CD1c-positive myeloid dendritic cell (primary cell): Measurements from ENCODE around the gene MUC5B.

Source experiments
- DNase-seq: peaks from one replicate; pipeline ENCODE4 v3.0.0-alpha.2; 2016; ENCODE audit errors: extremely low spot score

Gene MUC5B

DNA sequence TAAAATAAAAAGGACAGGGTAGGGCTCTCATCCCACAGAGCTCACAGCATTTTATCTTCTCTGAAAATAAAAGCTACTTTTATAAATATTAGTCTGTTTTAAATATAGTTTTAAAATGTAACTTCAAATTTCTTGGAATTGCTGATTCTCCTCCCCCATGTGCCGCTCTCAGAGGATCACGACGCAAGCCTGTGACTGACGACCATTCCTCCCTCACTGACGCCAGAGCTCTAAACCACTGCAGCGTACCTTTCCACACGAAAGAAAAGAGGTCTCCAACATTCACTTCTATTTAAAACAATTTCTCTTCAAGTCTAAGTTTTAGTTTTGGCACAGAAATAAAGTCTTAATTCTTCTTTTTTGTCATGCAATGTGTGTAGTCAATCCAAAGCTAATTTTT lies 77.3 kb downstream of the MUC5B start:
- DNase-seq = no peak

DNA sequence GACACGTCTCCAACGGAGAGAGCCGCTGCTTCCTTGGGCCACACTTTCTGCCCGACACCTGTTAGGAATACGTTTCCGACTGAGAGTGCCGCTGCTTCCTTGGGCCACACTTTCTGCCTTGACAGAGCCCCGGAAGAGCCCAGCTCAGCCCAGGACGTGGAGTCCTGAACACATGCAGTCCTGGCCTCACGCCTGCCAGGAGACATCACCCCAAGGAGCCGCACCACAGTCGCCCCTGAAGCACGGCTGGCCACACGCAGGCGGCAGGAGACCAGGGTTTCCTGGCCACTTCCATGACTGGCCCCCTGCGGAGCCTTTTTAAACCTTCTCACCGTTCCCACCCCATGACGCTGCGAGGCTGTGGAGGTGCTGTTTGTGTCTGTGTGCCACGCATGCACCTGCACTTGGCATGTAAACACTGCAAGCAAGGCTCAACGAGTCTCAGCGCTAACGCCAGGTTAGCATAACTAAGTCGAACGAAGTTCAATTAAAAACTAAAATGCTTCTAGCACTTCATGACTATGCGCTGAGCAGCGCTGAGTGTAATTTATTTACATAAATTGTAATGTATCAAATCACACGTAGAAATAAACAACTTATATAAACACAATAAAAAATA lies 77.8 kb downstream of the MUC5B start:
- DNase-seq = no peak

DNA sequence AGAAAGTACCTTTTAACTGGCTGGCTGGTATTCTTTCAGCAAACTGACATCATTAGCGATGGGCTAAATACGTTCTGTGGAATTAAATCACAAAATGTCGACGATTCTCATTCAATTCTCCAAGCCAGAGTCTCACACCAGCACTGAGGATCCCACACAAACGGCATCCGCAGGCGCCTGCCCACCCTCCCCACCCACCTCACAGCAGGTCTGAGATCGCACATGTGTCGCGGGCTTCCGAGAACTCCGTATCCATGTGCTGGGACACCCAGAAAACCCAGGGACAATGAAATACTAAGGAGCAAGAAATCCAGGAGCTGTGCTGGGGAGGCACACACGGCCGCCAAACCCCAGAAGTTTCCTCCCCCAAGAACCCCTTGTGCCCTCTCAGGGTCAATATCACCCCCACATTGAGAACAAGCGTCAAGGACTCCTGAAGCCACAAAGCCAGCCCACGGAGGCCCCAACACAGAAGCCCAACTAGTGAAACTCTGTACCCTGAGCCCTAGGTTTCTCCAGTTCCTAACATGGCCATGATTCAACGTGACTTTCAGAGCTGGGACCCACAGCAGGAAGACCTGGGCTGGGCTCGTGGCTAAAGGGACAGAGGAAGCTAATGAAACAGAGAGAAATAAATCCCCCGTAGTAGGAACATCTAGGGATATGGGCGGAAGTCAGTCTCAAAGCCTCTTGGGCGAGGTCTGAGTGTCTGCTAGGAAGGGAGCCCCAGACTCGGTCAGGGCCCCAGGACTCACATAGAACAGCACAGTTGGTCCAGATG lies 78.5 kb downstream of the MUC5B start:
- DNase-seq = no peak

DNA sequence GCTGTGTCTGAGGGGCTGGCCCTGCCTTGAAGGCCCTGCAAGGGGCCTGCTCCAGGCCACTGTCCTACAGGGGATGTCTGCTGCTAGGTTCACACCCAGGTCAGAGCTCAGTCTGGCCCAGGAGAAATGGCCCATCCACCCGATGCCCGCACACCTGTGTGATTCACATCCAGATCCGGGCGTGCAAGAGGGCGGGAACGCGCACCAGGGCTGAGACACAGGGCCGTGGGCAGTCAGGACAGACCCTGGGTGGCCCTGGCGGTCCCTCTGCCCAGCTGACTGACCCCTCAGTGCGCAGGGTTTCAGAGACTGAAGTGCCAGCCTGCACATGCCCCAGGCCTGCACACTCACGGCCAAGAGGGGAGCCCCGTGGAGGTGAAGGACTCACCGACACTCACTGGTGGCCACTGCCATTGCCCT lies 79.2 kb downstream of the MUC5B start:
- no peak for DNase-seq

DNA sequence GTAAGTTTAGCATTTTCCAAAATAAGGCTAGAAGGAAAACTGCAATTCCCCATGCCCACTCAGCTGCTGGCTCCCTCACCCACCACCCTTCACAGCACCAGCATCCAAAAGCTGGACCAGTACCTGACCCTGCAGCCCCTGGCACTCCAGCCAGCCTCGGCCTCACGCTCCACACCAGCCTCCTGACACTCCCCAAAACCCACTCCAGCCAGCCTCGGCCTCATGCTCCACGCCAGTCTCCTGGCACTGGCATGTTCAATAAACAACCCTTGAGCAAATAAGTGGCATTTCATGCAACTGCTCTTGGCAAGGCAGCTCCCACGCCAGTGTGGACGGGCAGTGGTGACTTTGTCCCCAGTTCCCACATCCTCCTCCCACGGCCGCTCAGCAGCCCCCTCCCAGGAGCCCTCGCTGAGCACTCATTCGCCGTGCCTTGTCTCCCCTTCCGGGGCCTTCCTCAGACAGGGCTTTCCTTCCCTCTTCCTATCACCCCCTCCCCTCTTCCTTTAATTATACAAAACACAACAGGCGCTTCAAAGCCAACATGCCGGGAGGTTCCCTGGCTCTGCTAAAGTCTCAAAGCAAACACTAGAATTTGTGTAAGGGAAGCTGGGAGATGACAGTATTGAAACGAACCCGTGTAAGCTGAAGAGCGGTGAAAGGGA lies 79.7 kb downstream of the MUC5B start:
- DNase-seq = peak; percentile 3

DNA sequence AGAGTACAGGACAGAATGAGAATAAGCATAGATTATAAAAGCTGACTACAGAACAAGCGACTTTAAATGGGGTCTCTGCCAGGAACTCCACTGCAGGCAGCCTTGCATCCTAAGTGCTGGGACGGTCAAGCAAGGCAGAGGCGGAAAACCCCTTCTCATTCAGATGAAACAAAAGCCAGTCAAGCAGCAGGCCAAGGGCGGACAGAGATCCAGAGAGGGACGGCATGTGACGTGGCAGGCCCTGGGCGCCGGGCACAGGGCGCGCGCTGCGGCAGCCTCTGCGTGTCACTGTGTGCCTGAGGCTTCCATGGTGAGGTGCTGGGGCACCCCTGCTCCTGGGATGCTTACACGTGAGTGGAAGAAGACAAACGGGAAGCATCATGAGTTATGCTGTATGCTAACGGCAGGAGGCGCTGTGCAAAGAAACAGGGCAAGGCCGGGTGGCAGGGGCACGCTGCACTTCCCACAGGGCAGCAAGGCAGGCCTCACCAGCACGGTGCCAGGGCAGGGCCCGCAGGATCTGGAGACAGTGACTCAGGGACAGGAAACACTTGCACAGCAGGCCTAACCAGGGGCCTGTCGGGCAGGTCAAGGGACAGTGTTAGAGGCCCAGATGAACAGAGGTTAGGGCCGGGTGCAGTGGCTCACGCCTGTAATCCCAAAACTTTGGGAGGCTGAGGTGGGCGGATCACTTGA lies 80.4 kb downstream of the MUC5B start:
- DNase-seq = peak; percentile 35

DNA sequence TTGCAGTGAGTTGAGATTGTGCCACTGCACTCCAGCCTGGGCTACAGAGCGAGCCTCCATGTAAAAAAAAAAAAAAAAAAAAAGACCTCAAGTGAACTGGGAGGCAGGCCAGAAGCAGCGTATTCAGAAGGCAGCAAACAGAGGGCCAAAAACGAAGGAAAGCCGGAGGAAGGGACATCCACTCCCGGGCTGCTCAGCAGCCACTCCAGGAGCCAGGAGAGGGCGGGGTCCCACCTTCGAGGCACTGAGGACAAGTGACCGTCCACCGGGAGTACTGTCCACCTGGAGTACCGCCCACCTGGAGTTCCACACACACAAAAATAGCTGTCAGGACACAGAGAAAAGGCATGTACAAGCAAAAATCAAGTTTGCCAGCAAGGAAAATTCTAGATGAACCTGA lies 81.1 kb downstream of the MUC5B start:
- DNase-seq = no peak

DNA sequence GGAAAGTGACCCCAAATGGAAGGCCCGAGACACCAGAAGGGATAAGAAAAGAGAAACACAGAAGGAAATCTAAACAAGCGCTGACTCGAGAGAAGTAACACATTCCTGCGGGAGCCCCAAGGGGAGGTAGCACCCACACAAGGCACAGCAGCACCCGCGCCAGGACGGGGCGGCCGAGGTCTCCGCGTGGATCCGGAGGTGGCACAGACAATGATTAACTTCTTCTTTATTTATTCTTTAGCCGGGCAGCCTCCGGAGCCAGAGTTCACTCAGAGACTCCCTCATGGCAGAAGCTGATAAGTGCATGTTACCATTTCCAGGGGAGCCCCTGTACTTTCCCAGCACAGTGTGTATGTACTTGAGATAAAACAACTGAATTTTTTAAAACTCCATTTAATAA lies 81.5 kb downstream of the MUC5B start:
- DNase-seq = peak; percentile 58

DNA sequence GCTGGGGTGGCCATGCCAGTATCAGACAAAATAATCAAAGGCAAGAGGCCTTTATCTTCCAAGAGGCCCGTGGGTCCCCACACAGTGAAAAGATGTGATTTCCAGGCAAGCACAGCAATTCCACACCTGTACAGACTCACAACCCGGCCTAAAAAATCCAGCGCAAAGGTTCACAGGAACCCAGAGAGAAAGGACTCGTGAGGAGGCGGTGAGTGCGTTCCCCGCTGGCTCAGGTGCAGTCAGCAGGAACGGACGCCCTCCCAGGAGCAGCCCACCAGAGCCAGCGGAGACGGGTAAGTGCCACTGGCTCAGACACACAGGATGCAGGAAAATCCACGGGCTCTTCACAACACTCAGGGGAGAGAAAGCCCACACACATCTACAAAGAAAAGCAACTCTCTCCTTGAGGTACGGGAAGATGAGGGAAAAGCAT lies 82.2 kb downstream of the MUC5B start:
- no peak for DNase-seq

DNA sequence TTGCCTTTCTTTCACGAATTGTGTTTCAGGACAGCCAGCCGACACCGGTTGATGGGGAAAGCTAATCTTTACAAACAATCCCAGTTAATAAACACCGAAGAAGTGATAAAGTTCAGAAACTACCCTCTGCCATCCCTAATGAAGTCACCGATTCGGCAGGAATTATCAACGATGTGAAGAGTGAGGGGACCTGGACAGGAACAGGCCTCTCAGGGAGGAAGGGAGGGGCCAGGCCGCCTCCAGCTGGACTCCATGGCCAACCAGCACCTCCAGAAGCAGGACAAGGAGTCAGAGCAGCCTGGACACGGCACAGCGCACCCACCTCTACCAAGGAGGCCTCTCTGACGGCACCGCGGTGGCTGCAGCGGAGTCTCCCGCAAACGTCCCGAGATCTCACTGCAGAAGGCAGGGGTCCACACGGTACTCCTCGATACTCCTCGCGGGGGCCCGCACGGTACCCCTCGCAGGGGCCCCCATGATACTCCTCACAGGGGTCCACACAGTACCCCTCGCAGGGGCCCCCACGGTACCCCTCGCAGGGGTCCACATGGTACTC lies 82.7 kb downstream of the MUC5B start:
- DNase-seq = no peak

DNA sequence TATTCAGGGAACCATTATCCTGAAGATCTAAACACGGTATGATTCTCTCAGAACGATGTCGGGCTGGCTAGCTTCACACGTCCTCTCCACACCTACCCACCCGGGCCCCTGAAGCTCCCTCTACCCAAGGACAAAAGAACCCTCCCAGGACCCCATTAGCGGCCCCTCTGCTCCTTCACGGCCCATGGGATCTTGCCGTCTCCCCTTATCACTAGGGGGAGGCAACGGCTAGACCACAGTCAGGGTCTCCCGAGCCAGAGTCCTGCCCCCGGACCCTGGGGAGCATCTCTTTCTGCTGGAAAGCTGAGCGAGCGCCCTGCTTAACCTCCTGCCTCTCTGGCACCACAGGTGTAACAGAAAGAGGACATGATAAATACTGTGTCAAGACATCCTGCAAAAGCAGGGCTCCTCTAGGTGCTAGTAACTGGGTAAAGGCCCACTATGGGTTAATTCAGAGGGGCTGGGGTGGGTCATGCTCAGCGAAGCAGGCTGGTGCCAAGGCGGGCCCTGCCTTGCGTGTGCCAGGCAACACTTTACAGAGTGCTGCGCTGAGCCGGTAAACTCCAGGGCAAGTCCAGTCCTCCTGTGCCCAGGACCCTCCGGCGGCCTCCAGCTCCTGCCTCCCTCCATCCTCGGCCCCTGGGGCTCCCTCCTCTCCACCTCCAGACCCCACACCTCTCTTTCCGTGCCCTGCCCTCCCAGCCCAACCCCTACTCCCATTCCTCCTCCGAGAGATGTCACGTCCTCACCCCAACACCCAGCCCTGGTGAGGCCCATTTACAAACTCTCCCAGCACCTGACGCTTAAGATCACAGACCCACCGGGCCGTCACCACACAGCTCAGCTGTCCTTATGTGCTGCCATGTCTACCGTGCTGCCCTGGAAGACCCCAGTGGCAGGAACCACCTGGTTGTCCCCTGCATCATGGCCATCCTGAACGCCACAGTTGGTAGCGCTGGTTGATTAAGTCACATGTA lies 83.6 kb downstream of the MUC5B start:
- DNase-seq = no peak

DNA sequence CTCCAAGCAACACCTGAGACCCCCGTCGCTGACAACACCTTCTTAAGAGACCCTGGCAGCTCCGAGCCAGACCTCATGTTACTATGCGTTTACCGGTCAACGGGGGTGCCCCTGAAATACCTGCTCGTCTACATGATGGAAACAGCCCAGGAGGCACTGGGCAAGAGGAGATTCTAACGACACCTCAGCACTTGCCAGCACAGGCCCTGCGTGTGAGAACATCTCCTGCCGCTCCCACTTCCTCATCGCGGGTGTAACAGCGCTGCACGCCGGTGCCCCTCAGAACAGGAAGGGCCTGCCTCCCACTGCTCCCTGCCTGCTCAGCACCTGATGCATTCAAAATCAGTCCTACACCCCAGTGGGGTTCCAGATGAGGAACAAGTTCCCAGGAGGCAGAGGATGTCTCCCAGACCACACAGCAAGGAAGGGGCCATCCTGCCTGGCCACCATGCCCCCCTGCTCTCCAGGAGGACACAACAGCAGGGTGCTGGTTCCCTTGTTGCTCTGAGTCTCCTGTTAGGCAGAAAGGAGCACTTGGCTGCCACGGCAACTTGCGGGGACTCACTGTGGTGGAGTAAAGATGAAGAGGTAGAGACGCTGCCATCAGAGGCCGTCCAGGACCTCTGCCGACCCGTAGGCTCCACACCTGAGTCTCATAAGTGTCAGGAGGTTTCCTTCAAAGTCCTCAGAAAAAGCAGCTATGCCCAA lies 84.5 kb downstream of the MUC5B start:
- peak; percentile 90 for DNase-seq

DNA sequence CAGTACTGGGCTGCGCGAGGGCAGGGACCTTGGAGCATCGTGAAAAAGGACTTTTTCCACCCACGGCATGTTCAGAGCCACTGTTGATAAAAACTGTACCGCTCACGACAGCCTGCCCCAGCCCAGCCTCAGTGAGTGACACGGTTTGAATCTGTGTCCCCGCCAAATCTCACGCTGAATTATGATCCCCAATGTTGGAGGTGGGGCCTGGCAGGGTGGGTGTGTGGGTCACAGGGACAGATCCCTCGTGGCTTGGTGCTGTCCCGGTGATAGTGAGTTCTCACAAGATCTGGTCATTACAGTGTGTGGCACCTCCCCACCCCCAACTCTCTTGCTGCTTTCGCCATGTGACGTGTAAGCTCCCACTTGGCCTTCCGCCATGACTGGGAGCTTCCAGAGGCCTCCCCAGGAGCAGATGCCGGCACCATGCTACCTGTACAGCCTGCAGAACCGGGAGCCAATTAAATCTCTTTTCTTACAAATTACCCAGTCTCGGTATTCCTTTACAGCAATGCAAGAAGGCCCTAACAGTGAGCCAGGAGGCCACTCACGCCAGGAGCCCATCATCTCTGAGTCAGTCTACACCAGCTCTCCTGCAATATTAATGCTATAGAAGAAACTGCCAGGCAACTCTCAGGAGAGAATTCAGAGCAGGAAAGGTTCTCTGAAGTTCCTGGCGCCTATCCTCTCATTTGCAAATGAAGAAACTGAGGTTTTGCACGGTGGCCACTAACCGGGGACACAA lies 85.3 kb downstream of the MUC5B start:
- peak; percentile 15 for DNase-seq

DNA sequence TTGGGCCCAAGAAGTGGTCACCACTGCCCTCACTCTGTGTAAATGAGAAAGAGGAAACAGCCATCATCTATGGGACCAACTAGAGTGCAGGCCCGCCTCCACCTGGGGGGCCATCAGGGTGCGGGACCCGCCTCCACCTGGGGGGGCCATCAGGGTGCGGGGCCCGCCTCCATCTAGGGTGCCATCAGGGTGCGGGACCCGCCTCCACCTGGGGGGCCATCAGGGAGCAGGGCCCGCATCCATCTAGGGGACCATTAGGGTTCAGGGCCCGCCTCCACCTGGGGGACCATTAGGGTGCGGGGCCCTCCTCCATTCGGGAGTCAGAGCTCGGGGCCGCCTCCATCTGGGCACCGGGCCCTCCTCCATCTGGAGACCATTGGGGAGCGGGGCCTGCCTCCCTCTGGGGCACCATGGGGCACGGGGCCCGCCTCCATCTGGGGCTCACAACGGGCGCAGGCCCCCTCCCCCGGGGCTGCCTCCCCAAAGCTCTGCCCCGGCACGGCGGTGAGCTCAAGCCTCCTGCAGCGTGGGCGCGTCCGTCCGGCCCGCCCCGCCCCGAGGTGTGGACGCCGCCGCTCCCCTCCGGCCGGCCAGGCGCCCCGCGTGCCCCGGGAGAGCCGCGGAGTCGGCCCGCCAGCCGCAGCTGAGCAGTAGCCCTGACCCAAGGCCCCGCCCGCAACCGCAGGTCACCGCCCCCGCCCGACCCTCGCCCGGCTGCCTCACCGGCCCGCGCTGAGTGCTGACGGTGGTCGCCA lies 86.1 kb downstream of the MUC5B start:
- peak; percentile 39 for DNase-seq

DNA sequence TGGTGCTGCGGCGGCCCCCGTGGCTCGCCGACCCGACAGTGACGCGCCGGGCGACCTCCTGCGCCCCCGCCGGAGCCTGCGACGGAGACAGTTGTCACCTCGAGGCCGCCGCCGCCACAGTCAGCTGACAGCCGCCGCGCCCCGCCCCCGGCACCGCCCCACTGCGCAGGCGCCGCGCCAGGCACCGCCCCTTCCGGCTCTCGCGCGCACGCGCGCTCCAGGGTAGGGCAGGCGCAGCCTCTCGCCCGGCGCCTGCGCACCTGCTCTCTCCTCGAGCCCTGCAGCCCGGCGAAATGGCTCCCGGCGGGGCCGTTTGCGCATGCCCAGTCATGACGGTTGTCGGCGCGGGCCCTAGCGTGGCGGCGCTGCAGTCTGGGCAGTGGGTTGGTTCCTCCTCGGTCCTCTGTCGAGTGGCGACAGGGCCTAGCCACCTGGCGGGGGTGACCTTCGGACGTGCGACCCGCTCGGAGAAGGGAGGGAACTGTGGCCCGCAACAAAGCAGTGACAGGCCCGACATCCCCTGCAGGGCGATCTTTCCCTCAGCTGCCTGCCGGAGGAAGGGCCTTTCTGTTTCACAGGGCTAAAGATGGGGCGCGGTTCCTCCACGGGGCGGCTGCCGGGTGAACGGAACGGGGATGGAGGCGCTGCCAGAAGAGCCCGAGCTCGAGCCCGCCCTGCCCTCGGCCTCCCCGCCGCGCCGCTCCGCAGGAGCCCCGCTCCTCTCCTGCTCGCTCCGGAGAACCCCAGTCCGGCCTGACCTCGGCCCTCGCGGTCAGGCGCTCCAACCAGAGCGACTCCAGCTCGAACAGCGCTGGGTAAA lies 86.8 kb downstream of the MUC5B start, which contains the start of gene TOLLIP:
Gene TOLLIP (minus strand): TSS at position 135 of the 820 bp plus-strand sequence. CDS start 134 bp downstream, at position 1.
- DNase-seq = peak; percentile 98

DNA sequence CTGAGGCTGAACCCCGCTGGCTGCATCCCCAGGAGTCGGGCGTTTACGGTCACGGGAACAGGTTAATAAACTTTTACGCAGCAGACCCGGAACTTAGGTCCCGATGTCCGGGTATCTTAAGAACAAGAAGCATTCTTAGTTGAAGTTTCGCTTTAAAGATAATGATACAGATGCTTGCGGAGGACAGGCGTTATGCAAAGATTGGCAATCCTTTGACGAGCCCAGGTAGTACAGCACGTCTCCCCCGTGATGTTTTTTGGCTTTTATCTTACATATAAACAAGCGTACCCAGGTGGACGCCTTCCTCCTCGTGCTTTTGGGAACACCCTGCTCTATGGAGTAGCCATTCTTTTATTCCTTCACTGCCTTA lies 87.4 kb downstream of the MUC5B start:
- no peak for DNase-seq

DNA sequence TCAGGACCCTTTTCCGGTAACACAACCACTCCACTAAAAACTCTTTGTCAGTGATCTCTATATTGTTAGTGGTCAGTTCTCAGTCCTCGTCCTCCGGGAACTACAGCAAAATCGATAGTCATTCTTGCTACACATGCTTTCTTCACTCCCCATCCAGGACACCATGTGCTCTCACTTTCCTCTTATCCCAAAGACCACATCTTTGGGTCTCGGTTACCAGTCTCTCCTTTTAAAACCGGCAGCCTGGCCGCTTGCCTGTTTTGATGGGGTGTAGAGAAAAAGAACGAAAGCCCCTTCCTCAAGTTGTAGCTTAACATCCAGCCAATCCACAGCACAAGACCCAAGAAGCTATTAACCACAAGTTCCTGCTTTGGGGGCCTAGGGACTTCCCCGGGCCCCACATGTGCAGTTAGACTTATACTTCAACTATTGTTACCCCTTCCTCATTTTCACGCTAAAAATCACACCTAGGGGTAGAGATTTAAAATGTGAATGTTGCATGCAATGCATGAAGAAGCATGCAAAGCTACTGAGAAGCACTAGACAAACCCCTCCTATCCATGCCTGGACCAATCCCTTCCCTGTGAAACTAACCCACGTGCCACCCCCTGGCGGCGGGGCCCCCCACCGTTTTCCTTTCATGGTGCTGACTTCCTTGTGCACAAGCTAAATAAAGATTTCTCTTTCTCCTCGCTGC lies 88.1 kb downstream of the MUC5B start:
- DNase-seq = peak; percentile 66
